Lung (tissue), 12 donors: Measurements from ENCODE around the gene PPARD. TPM values are rescaled to one million over a fixed set of nuclear protein-coding genes. Genes with fewer than 3 reads are reported as not detected.

Experiments used
- ATAC-seq: fragments of 200-7000 bp; cut with Tn5 transposase; one replicate; pipeline ENCODE4 v1.9.1; 2020; ENCODE audit warnings: moderate number of reproducible peaks; ENCODE audit not compliant: insufficient read depth, low FRiP score
- DNase-seq, 3 donors: peaks; one replicate each; pipeline ENCODE4 v3.0.0-alpha.2; 2013 to 2017
- H3K27ac ChIP-seq, 2 donors: one replicate each; pipeline ENCODE4 v1.5.1; 2013; ENCODE audit warnings: mild to moderate bottlenecking in 2 of 2, moderate library complexity in 2 of 2, control low read depth in 1 of 2, inconsistent platforms in 1 of 2, low read depth in 1 of 2, low read length in 1 of 2
- H3K27me3 ChIP-seq, 3 donors: one replicate each; pipeline ENCODE4 v1.5.1; 2013; ENCODE audit warnings: low read length in 2 of 3; ENCODE audit not compliant: control insufficient read depth in 3 of 3, insufficient read depth in 3 of 3
- H3K36me3 ChIP-seq, 4 donors: one replicate each; pipeline ENCODE4 v1.5.1; 2013; ENCODE audit warnings: low read length in 4 of 4, mild to moderate bottlenecking in 1 of 4, moderate library complexity in 1 of 4; ENCODE audit not compliant: control insufficient read depth in 4 of 4, insufficient read depth in 4 of 4
- H3K4me1 ChIP-seq, 5 donors: one replicate each; pipeline ENCODE4 v1.5.1; 2013; ENCODE audit warnings: low read length in 5 of 5, mild to moderate bottlenecking in 2 of 5, moderate library complexity in 1 of 5; ENCODE audit not compliant: control insufficient read depth in 5 of 5, insufficient read depth in 5 of 5
- H3K4me3 ChIP-seq: one replicate; pipeline ENCODE4 v1.5.1; 2013; ENCODE audit warnings: mild to moderate bottlenecking, control low read depth, moderate library complexity
- H3K9ac ChIP-seq, 2 donors: one replicate each; pipeline ENCODE4 v1.5.1; 2013; ENCODE audit warnings: low read length in 2 of 2, control low read depth in 1 of 2; ENCODE audit not compliant: insufficient read depth in 1 of 2
- H3K9me3 ChIP-seq, 4 donors: one replicate each; pipeline ENCODE4 v1.5.1; 2013; ENCODE audit warnings: low read length in 3 of 4, mild to moderate bottlenecking in 1 of 4, moderate library complexity in 1 of 4; ENCODE audit not compliant: control insufficient read depth in 4 of 4, insufficient read depth in 3 of 4
- WGBS, 2 donors: extraction: QIAGEN DNeasy Blood & Tissue Kit; methylation state at CpG; one replicate each; pipeline ENCODE4 v1.1.7; 2013; 5-methylcytosine and 5-hydroxymethylcytosine counted together
- polyA plus RNA-seq, 2 donors: library from polyadenylated mRNA; stranded (reverse); fragments of 200-250 nt; gene quantifications; one replicate each; pipeline ENCODE4 v1.2.1, GENCODE V29; 2013
- total RNA-seq, 2 donors: library from RNA; depleted of rRNA in 1 of 2; stranded (reverse); fragments of >200 nt in 1 of 2; gene quantifications; one replicate each; pipeline ENCODE4 v1.2.1, GENCODE V29; 2014 to 2021
- TF ChIP-seq, protein P1 (sequence below): IDR thresholded peaks from 2 replicates; pipeline ENCODE4 v1.5.1; 2012; ENCODE audit warnings: mild to moderate bottlenecking; ENCODE audit errors: control extremely low read depth, extremely low read depth
- donor health status: control.
- donor health status: control.
- donor health status: Bipolar disorder and iron deficiency.
- donor health status: healthy.
- donor health status: DM: yes; HTN: yes; CAD: no.

Gene PPARD
- total and polyA plus RNA-seq, 4 donors, result 11.3 to 27.8 (median 24.5) TPM

DNA sequence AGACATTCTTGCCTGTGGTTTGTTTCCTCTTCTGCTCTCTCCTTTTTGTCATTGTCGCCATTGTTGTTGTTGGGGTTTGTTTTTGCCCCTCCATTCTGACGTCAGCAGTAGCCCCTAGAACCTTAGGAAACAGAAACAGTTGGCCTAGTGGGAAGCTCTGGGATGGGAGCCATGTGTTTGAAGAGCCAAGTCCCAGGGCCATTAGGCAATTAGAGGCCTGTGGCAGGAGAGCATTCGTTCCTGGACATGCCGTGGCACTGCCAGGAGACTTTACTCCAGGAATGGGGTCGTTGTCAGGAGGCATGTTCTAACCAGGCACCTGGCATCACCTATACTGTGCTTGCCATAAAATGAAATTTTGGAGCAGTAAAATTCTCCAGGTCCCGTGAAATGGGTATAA is 39.7 kb downstream of the PPARD start:
- Histone ChIP-seq H3K27me3 (no peaks in the 10 kb centered on the region), H3K27ac (no peak overlapping the region), H3K4me1 (peaks cover 0 to 10% (median 6%) of the 10 kb centered on the region in 5 donors), H3K4me3 (no peak overlapping the region), H3K36me3 (peaks cover 0 to 2% (median 0%) of the 10 kb centered on the region in 4 donors), H3K9me3 (peaks cover 0 to 2% (median 0%) of the 10 kb centered on the region in 4 donors), H3K9ac (no peak overlapping the region)
- TF ChIP-seq, protein P1, sequence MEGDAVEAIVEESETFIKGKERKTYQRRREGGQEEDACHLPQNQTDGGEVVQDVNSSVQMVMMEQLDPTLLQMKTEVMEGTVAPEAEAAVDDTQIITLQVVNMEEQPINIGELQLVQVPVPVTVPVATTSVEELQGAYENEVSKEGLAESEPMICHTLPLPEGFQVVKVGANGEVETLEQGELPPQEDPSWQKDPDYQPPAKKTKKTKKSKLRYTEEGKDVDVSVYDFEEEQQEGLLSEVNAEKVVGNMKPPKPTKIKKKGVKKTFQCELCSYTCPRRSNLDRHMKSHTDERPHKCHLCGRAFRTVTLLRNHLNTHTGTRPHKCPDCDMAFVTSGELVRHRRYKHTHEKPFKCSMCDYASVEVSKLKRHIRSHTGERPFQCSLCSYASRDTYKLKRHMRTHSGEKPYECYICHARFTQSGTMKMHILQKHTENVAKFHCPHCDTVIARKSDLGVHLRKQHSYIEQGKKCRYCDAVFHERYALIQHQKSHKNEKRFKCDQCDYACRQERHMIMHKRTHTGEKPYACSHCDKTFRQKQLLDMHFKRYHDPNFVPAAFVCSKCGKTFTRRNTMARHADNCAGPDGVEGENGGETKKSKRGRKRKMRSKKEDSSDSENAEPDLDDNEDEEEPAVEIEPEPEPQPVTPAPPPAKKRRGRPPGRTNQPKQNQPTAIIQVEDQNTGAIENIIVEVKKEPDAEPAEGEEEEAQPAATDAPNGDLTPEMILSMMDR, result no peak
- DNase-seq (no peak), ATAC-seq (no peak)
- 85 to 91% methylated on average over 6 of the region's 6 CpGs for WGBS, 2 donors

GRCh38 chr6:35385457-35386202 is 43.3 kb downstream of the PPARD start:
- no peak overlapping the region for H3K27ac ChIP-seq
- peaks cover 0 to 2% (median 0%) of the 10 kb centered on the region in 4 donors for H3K9me3 ChIP-seq
- ATAC-seq (no peak), DNase-seq (peak; percentile 48 to 60 (median 52))
- H3K9ac ChIP-seq, result no peak overlapping the region
- H3K27me3 ChIP-seq, result no peaks in the 10 kb centered on the region
- H3K4me1 ChIP-seq, result peaks cover 0 to 9% (median 4%) of the 10 kb centered on the region in 5 donors
- H3K36me3 ChIP-seq, result peaks cover 0 to 2% (median 0%) of the 10 kb centered on the region in 4 donors
- TF ChIP-seq, protein P1, result no peak
- WGBS, 2 donors, result 71 to 79% methylated on average over 12 of the region's 14 CpGs
- H3K4me3 ChIP-seq, result no peak overlapping the region

GRCh38 chr6:35386989-35387388 is 44.6 kb downstream of the PPARD start:
- no peaks in the 10 kb centered on the region for H3K36me3 ChIP-seq
- H3K4me3 ChIP-seq, result no peak overlapping the region
- H3K4me1 ChIP-seq, result peaks cover 0 to 13% (median 10%) of the 10 kb centered on the region in 5 donors
- H3K9ac ChIP-seq, result no peak overlapping the region
- H3K27me3 ChIP-seq, result no peaks in the 10 kb centered on the region
- no peak for DNase-seq
- 80 to 91% methylated on average over 4 of the region's 4 CpGs for WGBS, 2 donors
- no peak for ATAC-seq
- H3K27ac ChIP-seq, result no peak overlapping the region
- TF ChIP-seq, protein P1, result no peak
- H3K9me3 ChIP-seq, result peaks cover 0 to 5% (median 0%) of the 10 kb centered on the region in 4 donors
